NCI-H510A (cell line): ENCODE measurements around the gene FMNL2.

ENCODE experiments used
- DNase-seq: peaks from one replicate; lab custom pipeline; 2025; lab: John Stamatoyannopoulos, UW

Gene FMNL2

GRCh38 chr2:152523091-152523490 is 188.1 kb downstream of the FMNL2 start:
- DNase-seq = no peak

DNA sequence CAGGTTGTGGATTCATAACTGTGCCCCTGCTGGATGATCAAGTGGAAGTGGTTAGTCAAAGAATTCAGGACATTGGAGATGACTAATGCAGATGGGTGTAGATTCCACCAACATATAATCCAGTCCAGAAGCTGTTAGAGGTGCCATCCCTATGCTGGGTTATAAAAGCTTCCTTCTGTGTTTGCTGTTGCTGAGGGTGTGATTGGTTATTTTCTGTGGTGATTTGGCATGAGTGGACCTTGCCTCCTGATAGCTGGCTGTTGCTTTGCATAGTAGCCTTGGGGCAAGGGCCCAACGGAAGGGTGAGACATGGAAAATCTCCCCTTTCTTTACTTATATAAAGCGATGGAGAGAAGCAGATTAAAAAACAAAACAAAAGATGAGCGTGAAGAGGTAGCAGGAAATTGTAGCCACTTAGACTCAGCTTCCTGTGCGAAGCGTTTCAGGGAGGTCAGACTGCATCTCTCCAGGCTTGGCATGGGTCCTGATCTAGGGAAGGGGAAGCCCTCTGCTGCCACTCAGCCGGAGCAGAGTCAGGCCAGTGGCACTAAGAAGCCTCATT is 190.4 kb downstream of the FMNL2 start:
- peak; percentile 40 for DNase-seq

- DNase-seq = no peak
These were observed 194.6 kb downstream of the FMNL2 start for GRCh38 chr2:152529420-152530115.

DNA sequence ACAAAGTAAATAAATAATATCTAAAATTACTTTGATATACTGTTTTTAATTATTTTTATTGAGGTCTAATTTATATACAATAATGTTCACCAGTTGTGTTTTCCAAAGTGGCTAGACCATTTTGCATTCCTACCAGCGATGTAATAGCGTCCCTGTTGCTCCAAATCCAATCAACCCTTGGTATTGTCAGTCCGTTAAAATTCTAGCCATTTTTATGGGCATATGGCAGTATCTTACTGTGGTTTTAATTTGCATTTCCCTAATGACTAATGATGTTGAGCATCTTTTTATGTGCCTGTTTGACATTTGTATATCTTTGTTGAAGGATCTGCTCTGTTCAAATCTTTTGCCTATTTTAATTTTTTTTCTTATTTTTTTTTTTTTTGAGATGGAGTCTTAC is 197.3 kb downstream of the FMNL2 start:
- DNase-seq = no peak

DNA sequence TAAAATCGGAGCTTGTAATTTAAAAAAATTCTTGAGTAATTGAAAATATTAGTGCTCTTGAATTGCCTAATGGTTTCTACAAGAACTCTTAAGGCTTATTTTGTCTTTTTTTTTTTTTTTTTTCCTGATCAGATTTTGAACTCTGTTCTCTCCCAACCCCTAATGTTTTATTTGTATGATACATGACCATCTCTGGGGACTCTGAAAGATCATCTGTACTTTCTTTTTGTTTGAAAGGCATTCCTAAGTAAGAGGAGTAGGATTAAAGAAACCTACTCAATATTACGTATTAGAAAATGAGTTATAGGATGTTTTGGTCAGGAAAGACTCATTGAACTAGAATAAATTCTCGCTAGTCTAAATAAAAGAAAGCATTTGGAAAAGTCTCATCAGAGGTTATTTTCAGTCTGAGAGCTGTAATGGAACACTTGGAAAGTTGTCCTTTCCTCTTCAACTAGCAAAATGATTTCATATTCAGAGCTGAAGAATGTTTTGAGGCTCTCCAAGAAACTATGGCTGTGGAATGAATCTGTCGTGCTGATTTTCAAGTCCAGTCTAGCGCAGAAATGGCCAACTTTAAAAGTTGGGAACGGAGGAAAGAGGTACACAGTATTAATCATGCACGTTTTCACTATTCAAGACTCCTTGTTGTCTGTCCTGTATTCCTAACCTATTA is 199.6 kb downstream of the FMNL2 start:
- DNase-seq = no peak

- DNase-seq = no peak
These were observed 202.2 kb downstream of the FMNL2 start for GRCh38 chr2:152537081-152537651.

DNA sequence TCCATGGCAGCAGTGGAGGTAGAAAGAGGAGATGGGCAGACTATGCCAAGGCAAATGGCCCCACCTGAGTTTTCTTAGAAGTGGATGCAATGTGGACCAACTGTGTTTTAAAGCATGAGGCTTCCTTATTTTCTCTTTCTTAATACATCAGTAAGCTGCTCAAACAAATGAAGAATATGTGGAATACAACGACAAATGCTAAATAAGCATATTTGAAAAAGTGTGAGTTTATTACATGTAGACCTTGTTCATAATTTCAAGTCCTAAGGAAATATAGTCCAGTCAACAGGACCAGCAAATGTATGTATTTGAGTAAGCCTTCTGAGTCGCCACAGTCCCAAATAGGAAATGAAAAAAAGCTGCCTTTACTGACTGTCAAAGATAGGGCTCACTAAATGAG is 204.4 kb downstream of the FMNL2 start:
- DNase-seq = no peak

DNA sequence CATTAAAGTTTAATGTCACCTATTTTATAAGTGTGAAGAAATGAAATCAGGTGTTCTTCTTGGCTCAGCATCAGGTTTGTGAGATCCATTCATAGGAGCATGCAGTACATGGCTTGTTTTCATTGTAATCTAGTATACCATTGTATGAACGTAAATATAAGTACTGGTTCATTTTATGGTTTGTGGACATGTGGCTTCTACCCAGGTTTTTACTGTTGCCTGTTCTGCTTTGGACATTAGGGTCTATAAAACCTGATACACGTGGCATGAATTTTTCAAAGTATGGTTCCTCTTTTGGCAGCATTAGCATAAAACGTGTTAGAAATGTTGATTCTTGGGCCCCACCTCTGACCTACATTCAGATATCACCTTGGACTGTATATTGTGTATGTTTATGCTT is 206.7 kb downstream of the FMNL2 start:
- no peak for DNase-seq

DNA sequence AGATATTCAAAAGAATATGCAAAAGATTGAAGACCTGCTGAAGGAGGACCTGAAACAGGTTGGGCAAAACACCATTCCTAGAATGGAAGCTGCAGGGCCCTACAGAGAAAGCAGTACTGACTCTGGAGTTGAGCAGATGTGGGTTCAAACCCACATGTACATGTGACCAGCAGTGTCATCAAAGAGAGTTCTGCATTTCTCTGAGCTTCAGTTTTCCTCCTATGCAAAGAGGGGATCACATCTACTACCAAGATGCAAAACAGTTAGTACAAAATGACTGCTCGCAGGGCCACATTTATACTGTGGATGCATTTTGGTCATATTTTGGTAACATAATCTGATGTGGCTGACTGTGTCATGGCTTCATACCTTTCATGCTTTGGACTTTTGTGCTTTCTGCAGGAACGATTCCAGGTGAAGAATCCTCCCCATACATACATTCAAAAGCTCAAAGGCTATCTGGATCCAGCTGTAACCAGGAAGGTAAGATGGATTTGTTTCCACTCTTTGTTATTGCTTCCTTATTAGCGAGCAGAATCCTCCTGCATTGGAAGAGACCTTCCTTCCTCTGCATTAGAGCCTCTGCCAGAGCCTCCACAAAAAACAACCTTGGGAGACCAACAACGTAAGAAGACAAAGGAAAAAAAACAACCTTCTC is 207.5 kb downstream of the FMNL2 start:
- no peak for DNase-seq

DNA sequence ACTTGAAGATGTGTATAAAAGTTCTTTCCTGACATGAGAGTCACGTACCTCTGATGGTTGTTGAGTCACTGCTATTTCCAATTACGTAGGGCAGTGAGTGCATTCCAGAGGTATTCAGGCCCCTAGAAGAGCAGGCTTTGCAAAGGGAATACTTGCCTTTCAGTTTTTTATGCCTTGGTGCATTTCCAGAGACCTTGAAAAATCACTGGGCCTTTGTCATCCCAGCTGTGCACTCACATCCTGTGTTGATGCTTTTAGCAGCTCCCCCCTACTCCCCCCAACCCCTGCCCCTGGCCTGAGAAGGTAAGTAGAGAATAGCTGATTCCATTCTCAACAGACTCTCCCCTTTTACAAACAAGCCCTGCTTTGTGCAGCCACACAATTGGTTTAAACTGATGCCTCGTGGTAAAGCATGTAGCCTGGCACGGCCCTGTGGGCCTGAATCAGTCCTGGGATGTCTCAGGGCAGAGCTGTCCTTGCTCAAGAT is 208.1 kb downstream of the FMNL2 start:
- no peak for DNase-seq

DNA sequence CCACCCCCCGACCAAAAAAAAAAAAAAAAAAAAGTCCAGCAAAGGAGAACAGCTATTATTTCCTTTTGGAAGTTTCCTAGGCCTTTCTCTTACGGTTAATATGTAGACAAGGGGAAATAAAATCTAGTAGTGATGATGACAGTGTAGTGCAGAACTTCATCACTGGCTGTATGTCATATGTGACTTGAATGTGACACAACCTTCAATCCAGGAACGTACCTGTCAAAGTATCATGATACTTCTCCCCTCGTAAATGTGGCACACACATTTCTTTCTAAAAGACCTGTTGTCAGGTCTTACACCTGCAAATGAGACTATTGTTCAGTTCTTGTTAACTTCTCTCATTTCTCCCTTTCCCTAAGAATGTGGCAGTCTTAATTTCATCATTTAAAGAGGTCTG is 208.7 kb downstream of the FMNL2 start:
- no peak for DNase-seq

- no peak for DNase-seq
These were observed 209.7 kb downstream of the FMNL2 start for GRCh38 chr2:152544638-152545037.

- no peak for DNase-seq
These were observed 211.4 kb downstream of the FMNL2 start for GRCh38 chr2:152546230-152546837.

DNA sequence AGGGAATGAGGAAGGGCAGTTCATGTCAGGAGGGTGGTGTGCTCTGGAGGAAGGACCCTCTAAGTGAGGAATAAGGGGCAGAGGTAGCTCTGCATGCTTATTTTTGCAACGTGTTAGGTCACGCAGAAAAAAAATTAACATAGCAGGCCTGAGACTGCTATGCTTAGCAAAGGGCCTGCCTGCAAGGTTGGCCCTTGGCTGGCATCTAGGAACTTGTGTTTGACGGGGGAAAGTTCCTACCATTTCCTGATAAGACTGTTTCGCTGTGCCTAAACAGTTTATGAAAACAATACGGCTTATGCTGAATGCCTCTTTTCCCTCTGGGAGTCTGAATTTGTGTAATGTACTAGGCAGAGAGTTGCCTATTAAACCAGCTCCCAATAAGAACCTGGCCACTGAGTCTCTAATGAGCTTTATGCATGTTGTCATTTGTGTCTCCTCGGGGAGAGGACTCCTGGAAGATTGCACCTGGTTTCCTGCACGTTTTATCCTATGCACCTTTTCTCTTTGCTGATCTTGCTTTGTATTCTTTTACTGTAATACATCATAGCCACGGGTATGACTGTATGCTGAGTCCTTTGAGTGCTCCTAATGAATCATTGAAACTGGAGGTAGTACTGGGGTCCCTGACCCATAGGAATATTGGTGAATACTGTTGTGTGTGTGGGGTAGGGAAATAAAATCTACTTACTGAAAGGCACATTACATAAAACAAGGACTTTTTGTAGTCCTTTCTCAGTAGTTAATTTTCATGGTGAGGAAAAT is 213.3 kb downstream of the FMNL2 start:
- DNase-seq = no peak

DNA sequence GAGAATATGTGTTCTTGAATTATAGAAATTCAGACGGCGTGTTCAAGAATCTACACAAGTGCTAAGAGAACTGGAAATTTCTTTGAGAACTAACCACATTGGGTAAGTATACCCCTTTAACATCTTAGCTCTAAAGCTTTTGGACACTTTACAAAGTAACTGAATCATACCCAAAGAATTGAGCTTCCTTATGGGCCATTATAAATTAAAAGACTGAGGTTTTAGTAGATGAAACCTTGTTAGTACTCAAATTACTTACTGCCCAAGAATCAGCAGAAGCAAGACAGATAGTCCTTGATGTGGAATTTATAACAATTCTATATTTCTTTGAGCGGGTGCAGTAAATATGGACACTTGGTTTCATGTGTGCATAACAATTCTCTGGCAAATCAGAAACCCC is 214.0 kb downstream of the FMNL2 start:
- DNase-seq = no peak

- no peak for DNase-seq
These were observed 214.4 kb downstream of the FMNL2 start for GRCh38 chr2:152549423-152549822.

DNA sequence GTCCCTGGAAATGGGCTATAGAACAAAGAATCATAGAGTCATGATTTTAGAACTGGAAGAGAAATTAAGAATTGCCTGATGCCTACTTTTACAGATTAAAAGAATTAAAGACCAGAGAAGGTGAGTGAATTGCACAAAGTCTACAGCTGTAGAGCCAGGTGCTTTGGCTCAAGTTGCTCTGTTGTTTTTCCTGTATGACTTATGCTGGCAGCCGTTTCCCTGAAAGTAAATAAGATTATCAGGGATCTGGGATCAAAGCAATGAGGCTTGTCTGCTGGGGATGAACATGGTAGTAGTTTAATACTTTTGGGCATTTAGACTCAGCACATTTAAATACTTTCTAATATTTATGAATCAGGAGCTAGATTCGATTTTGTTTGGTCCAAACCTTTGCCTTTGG is 215.4 kb downstream of the FMNL2 start:
- no peak for DNase-seq

DNA sequence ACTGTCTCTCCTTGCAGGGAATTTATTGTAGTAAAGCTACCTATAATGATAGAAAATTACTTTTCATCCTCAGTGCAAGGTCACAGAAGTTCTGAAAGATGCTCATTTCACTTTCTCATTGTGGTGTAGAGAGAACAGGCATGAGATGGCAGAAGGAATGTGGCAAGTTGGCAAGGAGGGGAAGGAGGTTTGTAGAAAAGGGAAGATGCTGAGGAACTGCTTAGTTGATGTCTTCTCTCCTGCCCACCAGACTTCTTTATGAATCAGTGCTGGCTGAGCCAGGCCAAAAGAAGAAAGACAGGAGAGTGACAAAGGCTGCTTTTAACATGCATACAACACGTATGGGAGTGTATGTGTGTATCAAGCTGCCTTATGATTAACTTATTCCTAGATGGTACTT is 217.9 kb downstream of the FMNL2 start:
- no peak for DNase-seq

GRCh38 chr2:152553518-152553917 is 218.5 kb downstream of the FMNL2 start:
- DNase-seq = no peak

DNA sequence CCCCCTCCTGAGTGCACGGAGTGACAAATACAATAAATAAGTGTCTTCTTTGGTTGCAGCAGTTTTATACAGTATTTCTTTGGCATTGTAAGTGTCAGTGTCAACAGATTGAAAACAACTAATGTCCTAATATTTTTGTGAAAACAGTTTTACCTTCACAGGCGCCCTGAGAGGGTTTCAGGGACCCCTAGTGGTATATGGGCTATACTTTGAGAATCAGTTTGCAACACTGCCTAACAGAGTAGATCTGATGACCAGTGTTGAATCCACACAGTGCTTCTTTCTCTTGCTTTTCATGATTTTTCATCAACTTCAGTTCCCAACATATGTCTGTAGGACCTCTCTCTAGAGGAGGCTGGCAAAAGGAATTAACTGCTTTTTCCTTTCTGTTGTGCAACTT is 220.1 kb downstream of the FMNL2 start:
- no peak for DNase-seq

DNA sequence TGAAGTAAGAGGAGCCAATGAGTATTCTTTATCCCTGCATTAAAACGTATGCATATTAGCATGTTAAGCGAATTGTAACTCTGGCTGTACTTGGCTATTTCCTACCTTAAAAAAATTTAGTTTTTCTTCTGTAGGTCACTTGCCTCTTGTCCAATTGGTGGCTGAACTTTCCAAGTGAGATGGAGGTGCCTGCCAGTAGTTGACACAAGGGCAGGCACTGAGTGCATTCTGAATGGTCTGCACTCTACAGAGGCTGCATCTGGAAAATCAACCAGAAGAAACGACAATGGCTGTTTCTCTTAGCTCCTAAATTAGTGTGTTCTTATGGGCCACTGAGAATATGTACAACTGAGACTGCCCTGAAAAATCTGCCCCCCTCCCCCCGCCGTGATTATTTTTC is 221.5 kb downstream of the FMNL2 start:
- DNase-seq = no peak
